Measurements from ENCODE around the gene TRAF3IP3.

Gene TRAF3IP3

GRCh38 chr1:209829716-209830115, 73.9 kb downstream of the TRAF3IP3 start:
- no peak for DNase-seq (ENCODE audit: low read depth)

- no peak for DNase-seq (ENCODE audit: low read depth)
Observed at GRCh38 chr1:209830722-209831121, 74.9 kb downstream of the TRAF3IP3 start.

GRCh38 chr1:209831615-209832014, 75.8 kb downstream of the TRAF3IP3 start:
- DNase-seq (ENCODE audit: low read depth), result no peak
